OCI-LY3 (cell line): ENCODE data around the gene NANOS3.

Source experiments
- H2AFZ ChIP-seq: fragments of 200-600, 300-600 bp; shearing (Covaris generic); 2 replicates; pipeline ENCODE4 v1.6.0; 2014; ENCODE audit warnings: antibody characterized with exemption, low read depth, low read length
- H3K27ac ChIP-seq: fragments of 200-600, 300-600 bp; sonication (generic); 2 replicates; pipeline ENCODE4 v1.5.1; 2014; ENCODE audit warnings: mild to moderate bottlenecking, low read length, moderate library complexity, mixed read lengths
- H3K27me3 ChIP-seq: fragments of 200-600, 300-600 bp; sonication (generic); 2 replicates; pipeline ENCODE4 v1.6.1; 2014; ENCODE audit warnings: low read depth, low read length, mixed read lengths
- H3K36me3 ChIP-seq: fragments of 200-600, 300-600 bp; sonication (generic); replicated peaks from 2 replicates; pipeline ENCODE3; 2014; ENCODE audit warnings: low read depth, low read length, mixed read lengths
- H3K4me1 ChIP-seq: fragments of 300-600, 200-600 bp; sonication (generic); 2 replicates; pipeline ENCODE4 v1.6.1; 2014; ENCODE audit warnings: low read length, mixed read lengths
- H3K4me2 ChIP-seq: fragments of 200-600, 300-600 bp; sonication (generic); 2 replicates; pipeline ENCODE4 v1.6.1; 2014; ENCODE audit warnings: low read length, mixed read lengths
- H3K4me3 ChIP-seq: fragments of 300-600, 200-600 bp; sonication (generic); 2 replicates; pipeline ENCODE4 v1.5.1; 2014; ENCODE audit warnings: antibody characterized with exemption, mild to moderate bottlenecking, low read length, moderate library complexity
- H3K79me2 ChIP-seq: fragments of 300-600, 200-600 bp; shearing (Covaris generic); 2 replicates; pipeline ENCODE4 v1.6.1; 2014; ENCODE audit warnings: mild to moderate bottlenecking, low read length, mixed read lengths
- H3K9ac ChIP-seq: fragments of 300-600, 200-600 bp; shearing (Covaris generic); 2 replicates; pipeline ENCODE4 v1.6.0; 2014; ENCODE audit warnings: mild to moderate bottlenecking, low read length, moderate library complexity
- H3K9me3 ChIP-seq: fragments of 200-600, 300-600 bp; shearing (Covaris generic); 2 replicates; pipeline ENCODE4 v1.6.1; 2014; ENCODE audit warnings: low read length, mixed read lengths; ENCODE audit not compliant: insufficient read depth
- H4K20me1 ChIP-seq: fragments of 200-600, 300-600 bp; sonication (generic); 2 replicates; pipeline ENCODE4 v1.6.1; 2016; ENCODE audit warnings: low read length, mixed read lengths; ENCODE audit not compliant: insufficient read depth
- EZH2phosphoT487 ChIP-seq: fragments of 200-600 bp; shearing (Covaris generic); IDR thresholded peaks from 2 replicates; pipeline ENCODE4 v1.6.1; 2018; ENCODE audit warnings: antibody characterized with exemption, mixed run types, low read depth
- TF ChIP-seq, protein P1 (sequence below): fragments of 200-600, 300-600 bp; sonication (generic); IDR thresholded peaks from 2 replicates; pipeline ENCODE4 v1.5.1; 2014; ENCODE audit warnings: antibody characterized with exemption, low read length, low read depth

NANOS3 gene

DNA sequence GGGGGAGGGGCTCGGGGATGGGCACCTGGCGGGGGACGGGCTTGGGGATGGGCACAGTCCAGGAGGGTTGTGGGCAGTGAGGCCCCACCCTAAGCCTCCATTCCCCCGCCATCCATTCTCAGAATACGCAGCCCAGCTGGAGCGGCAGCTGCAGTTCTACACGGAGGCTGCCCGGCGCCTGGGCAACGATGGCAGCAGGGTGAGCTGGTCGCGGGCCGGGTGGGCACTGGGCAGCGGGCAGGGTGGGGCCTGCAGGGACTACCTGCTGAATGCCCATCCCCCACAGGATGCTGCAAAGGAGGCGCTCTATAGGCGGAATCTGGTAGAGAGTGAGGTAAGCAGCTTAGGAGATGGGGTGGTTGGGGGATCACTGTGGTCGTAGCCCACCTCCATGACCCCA is 53.0 kb downstream of the NANOS3 start:
- H3K4me3 ChIP-seq: no peak overlapping the region
- no peak overlapping the region for H2AFZ ChIP-seq
- H3K27me3 ChIP-seq: no peaks in the 10 kb centered on the region
- no peaks in the 10 kb centered on the region for H3K79me2 ChIP-seq
- H3K4me1 ChIP-seq: no peaks in the 10 kb centered on the region
- no peak overlapping the region for H3K27ac ChIP-seq
- no peaks in the 10 kb centered on the region for H4K20me1 ChIP-seq
- peaks cover 13% of the 10 kb centered on the region for H3K36me3 ChIP-seq
- H3K9ac ChIP-seq: no peak overlapping the region
- no peaks in the 10 kb centered on the region for H3K9me3 ChIP-seq
- H3K4me2 ChIP-seq: no peak overlapping the region
- TF ChIP-seq, protein P1, sequence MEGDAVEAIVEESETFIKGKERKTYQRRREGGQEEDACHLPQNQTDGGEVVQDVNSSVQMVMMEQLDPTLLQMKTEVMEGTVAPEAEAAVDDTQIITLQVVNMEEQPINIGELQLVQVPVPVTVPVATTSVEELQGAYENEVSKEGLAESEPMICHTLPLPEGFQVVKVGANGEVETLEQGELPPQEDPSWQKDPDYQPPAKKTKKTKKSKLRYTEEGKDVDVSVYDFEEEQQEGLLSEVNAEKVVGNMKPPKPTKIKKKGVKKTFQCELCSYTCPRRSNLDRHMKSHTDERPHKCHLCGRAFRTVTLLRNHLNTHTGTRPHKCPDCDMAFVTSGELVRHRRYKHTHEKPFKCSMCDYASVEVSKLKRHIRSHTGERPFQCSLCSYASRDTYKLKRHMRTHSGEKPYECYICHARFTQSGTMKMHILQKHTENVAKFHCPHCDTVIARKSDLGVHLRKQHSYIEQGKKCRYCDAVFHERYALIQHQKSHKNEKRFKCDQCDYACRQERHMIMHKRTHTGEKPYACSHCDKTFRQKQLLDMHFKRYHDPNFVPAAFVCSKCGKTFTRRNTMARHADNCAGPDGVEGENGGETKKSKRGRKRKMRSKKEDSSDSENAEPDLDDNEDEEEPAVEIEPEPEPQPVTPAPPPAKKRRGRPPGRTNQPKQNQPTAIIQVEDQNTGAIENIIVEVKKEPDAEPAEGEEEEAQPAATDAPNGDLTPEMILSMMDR: no peak
- TF ChIP-seq EZH2phosphoT487: no peak
